Endodermal cell (in vitro differentiated cells): ENCODE results near the gene PHKG2. TPM values are rescaled to one million over a fixed set of nuclear protein-coding genes. Genes with fewer than 3 reads are reported as not detected.

Experiments used
- DNase-seq: peaks from one replicate; pipeline ENCODE4 v3.0.0-alpha.2; 2017
- H3K27ac ChIP-seq: 2 replicates; pipeline ENCODE4 v1.5.1; 2013; ENCODE audit warnings: mild to moderate bottlenecking, low read depth, low read length, moderate library complexity
- H3K27me3 ChIP-seq: 2 replicates; pipeline ENCODE4 v1.6.1; 2013; ENCODE audit warnings: mild to moderate bottlenecking, low read length, moderate library complexity; ENCODE audit not compliant: insufficient read depth, control insufficient read depth, poor library complexity, severe bottlenecking
- H3K36me3 ChIP-seq: 2 replicates; pipeline ENCODE4 v1.7.0; 2013; ENCODE audit warnings: mild to moderate bottlenecking, low read length, moderate library complexity; ENCODE audit not compliant: control insufficient read depth, insufficient read depth
- H3K4me1 ChIP-seq: one replicate; pipeline ENCODE4 v1.7.0; 2013; ENCODE audit warnings: low read length; ENCODE audit not compliant: control insufficient read depth, insufficient read depth
- H3K4me3 ChIP-seq: 2 replicates; pipeline ENCODE4 v1.5.1; 2013; ENCODE audit warnings: mild to moderate bottlenecking, low read length, moderate library complexity
- H3K9ac ChIP-seq: 2 replicates; pipeline ENCODE4 v1.6.1; 2013; ENCODE audit warnings: mild to moderate bottlenecking, low read length, moderate library complexity; ENCODE audit not compliant: poor library complexity, severe bottlenecking; ENCODE audit errors: extremely low read depth
- H3K9me3 ChIP-seq: 2 replicates; pipeline ENCODE4 v1.6.1; 2013; ENCODE audit warnings: mild to moderate bottlenecking, low read length, moderate library complexity; ENCODE audit not compliant: control insufficient read depth
- H3K27ac Mint-ChIP-seq: 2 replicates; pipeline ENCODE4 v1.8.0; 2020; ENCODE audit warnings: mixed read lengths
- H3K27me3 Mint-ChIP-seq: 2 replicates; pipeline ENCODE4 v1.8.0; 2021; ENCODE audit warnings: mild to moderate bottlenecking, mixed read lengths; ENCODE audit not compliant: insufficient read depth
- H3K36me3 Mint-ChIP-seq: 2 replicates; pipeline ENCODE4 v1.8.0; 2020; ENCODE audit warnings: low read depth, mixed read lengths
- H3K4me1 Mint-ChIP-seq: 2 replicates; pipeline ENCODE4 v1.8.0; 2020; ENCODE audit warnings: mixed read lengths
- H3K4me3 Mint-ChIP-seq: 2 replicates; pipeline ENCODE4 v1.8.0; 2020; ENCODE audit warnings: mild to moderate bottlenecking, moderate library complexity, mixed read lengths
- H3K9me3 Mint-ChIP-seq: 2 replicates; pipeline ENCODE4 v1.8.0; 2020; ENCODE audit warnings: mild to moderate bottlenecking, mixed read lengths
- WGBS, 2 experiments: methylation state at CpG; one replicate each; pipeline versions ENCODE4 v1.1.5 to v1.1.7; 2013; ENCODE audit warnings: missing lambda C conversion rate in 2 of 2, mixed read lengths in 1 of 2; ENCODE audit not compliant: insufficient coverage in 1 of 2, insufficient read length in 1 of 2; 5-methylcytosine and 5-hydroxymethylcytosine counted together
- total RNA-seq, 2 donors: library from RNA; stranded (reverse); fragmentation: NEBNext Ultra II Directional in 1 of 2; extraction: Animal tissue kit (Norgen Biotek cat#: 25700) in 1 of 2; gene quantifications; 2 replicates in 1 of 2; 3 replicates in 1 of 2; pipeline ENCODE4 v1.2.1, GENCODE V29; 2021
- TF ChIP-seq, protein P1 (sequence below): fragments of 200-600 bp; sonication (generic); conservative IDR thresholded peaks from 2 replicates; pipeline ENCODE4 v1.5.0; 2021; ENCODE audit warnings: antibody characterized with exemption, mild to moderate bottlenecking

PHKG2 gene
- total RNA-seq, 2 donors from 2014 or later = 49.8 to 54.8 TPM

DNA sequence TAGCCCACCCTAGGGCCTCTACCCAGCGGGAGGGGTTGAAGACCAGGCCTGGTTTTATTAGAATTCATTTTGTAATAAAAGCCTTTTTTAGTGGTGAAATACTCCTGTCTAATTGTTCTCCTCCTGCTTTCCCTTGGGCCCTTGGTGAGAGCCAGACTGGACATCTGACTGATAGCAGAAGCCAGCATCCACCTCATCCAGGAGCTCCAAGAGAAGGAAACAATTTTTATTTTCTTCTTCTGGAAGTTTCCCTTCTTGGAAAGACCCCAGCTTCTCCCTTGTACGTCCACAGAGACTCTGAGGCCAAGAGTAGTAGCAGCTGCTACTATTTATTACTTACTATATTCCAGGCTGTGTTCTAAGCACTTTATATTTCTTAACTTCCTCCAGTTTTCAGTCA lies 4.0 kb upstream of the PHKG2 start:
- no peak overlapping the region for H3K27ac Mint-ChIP-seq

GRCh38 chr16:30745082-30745481 lies 3.1 kb upstream of the PHKG2 start:
- Histone ChIP-seq H3K4me3 (no peak overlapping the region), H3K4me1 (no peaks in the 10 kb centered on the region), H3K9ac (no peak overlapping the region), H3K9me3 (no peaks in the 10 kb centered on the region), H3K36me3 (peaks cover 50% of the 10 kb centered on the region), H3K27me3 (no peaks in the 10 kb centered on the region), H3K27ac (no peak overlapping the region)
- TF ChIP-seq, protein P1, sequence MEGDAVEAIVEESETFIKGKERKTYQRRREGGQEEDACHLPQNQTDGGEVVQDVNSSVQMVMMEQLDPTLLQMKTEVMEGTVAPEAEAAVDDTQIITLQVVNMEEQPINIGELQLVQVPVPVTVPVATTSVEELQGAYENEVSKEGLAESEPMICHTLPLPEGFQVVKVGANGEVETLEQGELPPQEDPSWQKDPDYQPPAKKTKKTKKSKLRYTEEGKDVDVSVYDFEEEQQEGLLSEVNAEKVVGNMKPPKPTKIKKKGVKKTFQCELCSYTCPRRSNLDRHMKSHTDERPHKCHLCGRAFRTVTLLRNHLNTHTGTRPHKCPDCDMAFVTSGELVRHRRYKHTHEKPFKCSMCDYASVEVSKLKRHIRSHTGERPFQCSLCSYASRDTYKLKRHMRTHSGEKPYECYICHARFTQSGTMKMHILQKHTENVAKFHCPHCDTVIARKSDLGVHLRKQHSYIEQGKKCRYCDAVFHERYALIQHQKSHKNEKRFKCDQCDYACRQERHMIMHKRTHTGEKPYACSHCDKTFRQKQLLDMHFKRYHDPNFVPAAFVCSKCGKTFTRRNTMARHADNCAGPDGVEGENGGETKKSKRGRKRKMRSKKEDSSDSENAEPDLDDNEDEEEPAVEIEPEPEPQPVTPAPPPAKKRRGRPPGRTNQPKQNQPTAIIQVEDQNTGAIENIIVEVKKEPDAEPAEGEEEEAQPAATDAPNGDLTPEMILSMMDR = no peak
- Mint-ChIP-seq H3K4me1 (peaks cover 13% of the 10 kb centered on the region), H3K9me3 (no peaks in the 10 kb centered on the region), H3K27ac (no peak overlapping the region), H3K36me3 (peaks cover 36% of the 10 kb centered on the region), H3K4me3 (no peak overlapping the region), H3K27me3 (no peaks in the 10 kb centered on the region)
- DNase-seq = no peak
- WGBS, 2 experiments = 93 to 100% methylated on average over 1 to 2 of the region's 2 CpGs

More for the DNA sequence above, 4.0 kb upstream of the PHKG2 start:
- Histone ChIP-seq H3K27ac (no peak overlapping the region), H3K36me3 (peaks cover 45% of the 10 kb centered on the region), H3K9me3 (no peaks in the 10 kb centered on the region), H3K4me3 (no peak overlapping the region), H3K27me3 (no peaks in the 10 kb centered on the region), H3K9ac (no peak overlapping the region), H3K4me1 (no peaks in the 10 kb centered on the region)
- Mint-ChIP-seq H3K9me3 (no peaks in the 10 kb centered on the region), H3K27me3 (no peaks in the 10 kb centered on the region), H3K36me3 (peaks cover 32% of the 10 kb centered on the region), H3K4me3 (no peak overlapping the region), H3K4me1 (peaks cover 10% of the 10 kb centered on the region)
- TF ChIP-seq, protein P1 = no peak
- DNase-seq = no peak
- WGBS, 2 experiments = 98 to 100% methylated on average over 1 to 2 of the region's 2 CpGs

DNA sequence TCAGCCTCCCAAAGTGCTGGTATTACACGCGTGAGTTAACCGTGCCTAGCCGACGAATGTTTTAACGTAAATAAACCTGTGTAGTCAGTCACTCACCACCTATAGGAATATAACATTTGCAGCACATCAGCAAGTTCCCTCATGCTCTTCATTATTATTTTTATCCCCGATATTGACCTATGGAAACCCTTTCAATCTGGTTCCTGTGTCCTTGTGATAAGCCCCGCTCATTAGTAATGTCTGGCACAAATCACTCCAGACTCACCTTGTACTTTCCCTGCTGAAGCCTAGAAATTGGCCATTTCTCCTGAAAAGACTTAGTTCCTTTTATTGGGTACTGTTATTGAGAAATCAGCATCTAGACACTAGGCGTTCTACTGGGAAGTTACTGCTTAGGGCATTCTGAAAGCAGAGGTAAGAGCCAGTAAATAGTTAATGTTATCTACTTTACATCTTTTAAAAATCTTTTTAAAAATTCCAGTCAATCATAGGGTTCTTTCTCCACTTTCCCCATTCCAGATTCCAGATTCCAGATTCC lies 1.5 kb upstream of the PHKG2 start:
- H3K27me3 ChIP-seq = no peaks in the 10 kb centered on the region
- TF ChIP-seq, protein P1 = no peak
- no peak overlapping the region for H3K4me3 ChIP-seq
- no peak overlapping the region for H3K27ac Mint-ChIP-seq
- no peaks in the 10 kb centered on the region for H3K9me3 ChIP-seq
- no peaks in the 10 kb centered on the region for H3K4me1 ChIP-seq
- DNase-seq = no peak
- H3K9me3 Mint-ChIP-seq = no peaks in the 10 kb centered on the region
- 96 to 98% methylated on average over 8 to 9 of the region's 9 CpGs for WGBS, 2 experiments
- H3K27ac ChIP-seq = no peak overlapping the region
- H3K27me3 Mint-ChIP-seq = no peaks in the 10 kb centered on the region
- no peak overlapping the region for H3K9ac ChIP-seq
- no peak overlapping the region for H3K4me3 Mint-ChIP-seq
- peaks cover 5% of the 10 kb centered on the region for H3K4me1 Mint-ChIP-seq
- H3K36me3 ChIP-seq = peaks cover 51% of the 10 kb centered on the region
- peaks cover 47% of the 10 kb centered on the region for H3K36me3 Mint-ChIP-seq
